GM19043 (cell line): Measurements from ENCODE around the gene SRPK2.
"Not testable (repeated sequence)": the region's sequence is repeated elsewhere in the genome, so short reads cannot be mapped to it uniquely, and the experiment has no call there.

ENCODE experiments used
- ATAC-seq: cut with Tn5 transposase; IDR thresholded peaks from one replicate; pipeline ENCODE4 v1.9.1; 2021; ENCODE audit warnings: low read depth; ENCODE audit not compliant: unreplicated experiment

Gene SRPK2

GRCh38 chr7:105377903-105378302, 10.8 kb downstream of the SRPK2 start:
- ATAC-seq: no peak

DNA sequence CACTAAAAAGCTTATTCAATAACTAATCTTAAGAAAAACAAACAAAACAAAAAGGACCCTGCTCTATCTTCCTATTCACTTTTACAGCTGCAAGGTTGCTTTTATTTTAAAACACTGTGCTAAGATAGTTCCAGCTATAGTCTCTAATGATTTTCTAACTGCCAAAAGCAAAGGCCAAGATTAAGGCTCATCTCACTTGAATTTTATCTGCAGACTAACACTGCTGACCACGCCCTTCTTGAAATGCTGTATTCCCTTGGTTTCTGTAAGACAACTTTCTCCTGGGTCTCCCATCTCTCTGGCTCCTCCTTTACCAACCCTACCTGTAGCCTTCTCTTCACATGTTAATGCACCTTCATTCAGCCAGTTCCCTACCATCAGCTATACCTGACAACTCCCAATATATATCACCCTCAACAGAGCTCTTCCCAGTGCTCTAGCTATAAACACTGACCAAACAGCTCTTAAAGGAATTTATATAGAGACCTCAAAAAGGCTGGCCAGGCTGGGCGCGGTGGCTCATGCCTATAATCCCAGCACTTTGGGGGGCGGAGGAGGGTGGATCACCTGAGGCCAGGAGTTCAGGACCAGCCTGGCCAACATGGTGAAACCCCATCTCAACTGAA, 11.7 kb downstream of the SRPK2 start:
- no peak for ATAC-seq

DNA sequence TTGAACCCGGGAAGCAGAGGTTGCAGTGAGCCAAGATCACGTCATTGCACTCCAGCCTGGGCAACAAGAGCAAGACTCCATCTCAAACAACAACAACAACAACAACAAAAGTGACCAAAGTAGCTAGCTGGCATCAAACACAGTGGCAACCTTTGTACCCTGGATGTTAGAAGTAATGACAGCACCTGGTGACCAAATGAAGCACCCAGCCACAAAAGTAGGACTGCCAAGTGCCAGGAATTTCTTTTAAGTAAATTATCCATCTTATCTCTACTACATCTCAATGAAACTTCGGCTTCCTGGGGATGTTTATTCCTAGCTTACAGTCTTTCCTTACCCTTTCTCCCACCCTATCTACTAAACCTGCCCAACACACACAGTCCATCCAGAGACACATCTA, 18.8 kb downstream of the SRPK2 start:
- ATAC-seq: no peak

- no peak for ATAC-seq
These were observed 21.3 kb downstream of the SRPK2 start for GRCh38 chr7:105367458-105367857.

- ATAC-seq: no peak
These were observed 22.9 kb downstream of the SRPK2 start for GRCh38 chr7:105365541-105366534.

DNA sequence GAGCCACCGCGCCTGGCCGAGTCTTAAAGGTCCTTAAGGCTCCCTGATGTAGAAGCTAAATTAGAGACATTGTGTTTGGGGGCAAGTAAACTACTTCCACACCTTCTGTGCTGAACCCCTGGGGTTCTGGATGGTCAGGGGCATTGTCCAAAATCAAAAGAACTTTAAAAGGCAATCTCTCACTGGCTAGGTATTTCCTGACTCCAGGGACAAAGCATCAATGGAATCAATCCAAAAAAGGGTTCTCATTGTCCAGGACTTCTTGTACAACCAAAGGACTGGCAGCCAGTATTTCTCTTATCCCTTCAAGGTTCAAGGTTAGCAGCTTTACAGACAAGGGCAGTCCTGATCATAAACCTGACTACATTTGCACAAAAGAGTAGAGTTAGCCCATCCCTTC, 24.0 kb downstream of the SRPK2 start:
- ATAC-seq: no peak

- not testable (repeated sequence) for ATAC-seq
These were observed 25.1 kb downstream of the SRPK2 start for GRCh38 chr7:105363657-105364056.

DNA sequence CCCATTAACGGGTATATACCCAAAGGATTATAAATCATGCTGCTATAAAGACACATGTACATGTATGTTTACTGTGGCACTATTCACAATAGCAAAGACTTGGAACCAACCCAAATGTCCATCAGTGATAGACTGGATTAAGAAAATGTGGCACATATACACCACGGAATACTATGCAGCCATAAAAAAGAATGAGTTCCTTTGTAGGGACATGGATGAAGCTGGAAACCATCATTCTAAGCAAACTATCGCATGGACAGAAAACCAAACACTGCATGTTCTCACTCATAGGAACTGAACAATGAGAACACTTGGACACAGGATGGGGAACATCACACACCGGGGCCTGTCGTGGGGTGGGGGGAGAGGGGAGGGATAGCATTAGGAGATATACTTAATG, 26.0 kb downstream of the SRPK2 start:
- not testable (repeated sequence) for ATAC-seq

GRCh38 chr7:105361995-105362394, 26.7 kb downstream of the SRPK2 start:
- not testable (repeated sequence) for ATAC-seq

DNA sequence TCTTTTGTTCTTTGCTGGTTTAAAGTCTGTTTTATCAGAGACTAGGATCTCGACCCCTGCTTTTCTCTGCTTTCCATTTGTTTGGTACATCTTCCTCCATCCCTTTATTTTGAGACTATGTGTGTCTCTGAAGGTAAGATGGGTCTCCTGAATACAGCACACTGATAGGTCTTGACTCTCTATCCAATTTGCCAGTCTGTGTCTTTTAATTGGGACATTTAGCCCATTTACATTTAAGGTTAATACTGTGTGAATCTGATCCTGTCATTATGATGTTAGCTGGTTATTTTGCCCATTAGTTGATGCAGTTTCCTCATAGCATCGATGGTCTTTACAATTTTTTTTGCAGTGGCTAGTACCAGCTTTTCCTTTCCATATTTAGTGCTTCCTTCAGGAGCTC, 28.6 kb downstream of the SRPK2 start:
- not testable (repeated sequence) for ATAC-seq

DNA sequence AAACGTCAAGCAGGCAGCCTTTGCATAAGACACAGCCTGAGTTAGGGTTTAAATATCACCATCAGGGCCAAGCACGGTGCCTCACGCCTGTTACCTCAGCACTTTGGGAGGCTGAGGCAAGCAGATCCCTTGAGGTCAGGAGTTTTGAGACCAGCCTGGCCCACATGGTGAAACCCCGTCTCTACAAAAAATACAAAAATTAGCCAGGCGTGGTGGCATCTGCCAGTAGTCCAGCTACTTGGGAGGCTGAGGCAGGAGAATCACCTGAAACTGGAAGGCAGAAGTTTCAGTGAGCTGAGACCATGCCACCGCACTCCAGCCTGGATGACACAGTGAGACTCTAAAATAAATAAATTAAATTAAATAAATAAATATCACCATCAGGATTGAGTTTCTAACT, 33.0 kb downstream of the SRPK2 start:
- no peak for ATAC-seq

- no peak for ATAC-seq
These were observed 34.3 kb downstream of the SRPK2 start for GRCh38 chr7:105354383-105354782.

DNA sequence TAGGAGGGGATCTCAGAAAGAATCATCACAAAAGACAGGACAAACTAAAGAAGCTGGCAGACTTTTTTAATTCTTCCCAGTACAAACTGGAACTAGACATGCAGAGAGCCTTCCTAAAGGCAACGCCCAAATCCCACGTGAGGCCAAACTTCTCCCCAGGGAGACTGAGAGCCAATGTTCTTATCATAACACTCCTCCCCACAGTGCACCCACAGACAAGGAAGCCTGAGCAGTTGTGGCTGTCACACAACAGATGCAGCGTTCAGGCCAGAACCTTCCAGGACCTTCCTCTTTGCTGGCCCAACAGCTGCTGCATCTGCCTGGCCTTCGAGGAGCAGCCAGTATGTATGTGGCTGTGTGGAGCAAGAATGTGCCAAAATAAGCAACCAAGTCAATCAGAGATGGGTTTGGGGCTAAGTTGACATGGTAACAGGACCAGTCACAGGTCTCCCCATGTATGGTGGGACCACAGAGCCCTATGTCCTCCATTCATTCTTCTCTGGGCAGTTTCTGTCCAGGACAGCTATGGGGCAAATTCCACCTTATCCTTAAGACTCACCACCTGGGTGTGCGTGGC, 34.9 kb downstream of the SRPK2 start:
- peak; percentile 29 for ATAC-seq

DNA sequence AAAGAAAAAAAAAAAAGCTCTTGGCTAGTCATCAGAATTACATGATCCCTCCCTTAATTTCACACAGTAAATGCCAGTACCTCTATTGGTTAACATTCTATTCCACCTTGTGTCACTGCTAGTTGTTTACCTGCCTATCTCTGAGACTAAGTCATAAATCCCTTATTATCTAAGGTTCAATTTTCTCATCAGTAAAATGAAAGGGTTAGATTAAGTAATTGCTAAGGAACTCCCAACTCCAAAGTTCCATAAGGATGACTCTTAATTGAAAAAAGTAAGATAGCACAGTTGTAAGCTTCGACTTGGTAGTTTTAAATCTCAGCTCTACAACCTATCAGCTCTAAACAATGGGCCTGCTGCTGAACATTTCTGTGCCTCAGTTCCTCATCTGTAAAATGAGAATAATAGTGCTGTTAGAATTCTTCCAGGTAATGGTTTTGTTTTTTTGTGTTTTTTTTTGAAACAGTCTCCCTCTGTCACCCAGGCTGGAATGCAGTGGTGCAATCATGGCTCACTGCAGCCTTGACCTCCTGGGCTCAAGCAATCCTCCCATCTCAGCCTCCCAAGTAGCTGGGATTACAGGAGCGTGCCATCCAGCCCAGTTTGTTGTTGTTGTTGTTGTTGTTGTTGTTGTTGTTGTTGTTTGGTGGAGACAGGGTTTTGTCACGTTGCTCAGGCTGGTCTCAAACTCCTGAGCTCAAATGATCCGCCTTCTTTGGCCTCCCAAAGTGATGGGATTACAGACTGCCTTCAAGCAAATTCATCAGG, 35.6 kb downstream of the SRPK2 start:
- no peak for ATAC-seq

- peak; percentile 90 for ATAC-seq
These were observed 36.6 kb downstream of the SRPK2 start for GRCh38 chr7:105352018-105352612.

- no peak for ATAC-seq
These were observed 37.8 kb downstream of the SRPK2 start for GRCh38 chr7:105350906-105351305.

DNA sequence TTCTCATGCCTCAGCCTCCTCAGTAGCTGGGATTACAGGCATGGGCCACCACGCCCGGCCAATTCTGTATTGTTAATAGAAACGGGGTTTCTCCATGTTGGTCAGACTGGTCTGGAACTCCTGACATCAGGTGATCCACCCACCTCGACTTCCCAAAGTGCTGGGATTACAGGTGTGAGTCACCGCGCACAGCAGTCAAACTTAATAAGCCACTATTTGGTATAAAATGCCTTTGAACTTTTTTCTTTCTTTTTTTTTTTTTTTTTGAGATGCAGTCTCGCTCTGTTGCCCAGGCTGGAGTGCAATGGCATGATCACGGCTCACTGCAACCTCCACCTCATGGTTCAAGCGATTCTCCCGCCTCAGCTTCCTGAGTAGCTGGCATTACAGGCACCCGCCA, 40.5 kb downstream of the SRPK2 start:
- ATAC-seq: not testable (repeated sequence)

DNA sequence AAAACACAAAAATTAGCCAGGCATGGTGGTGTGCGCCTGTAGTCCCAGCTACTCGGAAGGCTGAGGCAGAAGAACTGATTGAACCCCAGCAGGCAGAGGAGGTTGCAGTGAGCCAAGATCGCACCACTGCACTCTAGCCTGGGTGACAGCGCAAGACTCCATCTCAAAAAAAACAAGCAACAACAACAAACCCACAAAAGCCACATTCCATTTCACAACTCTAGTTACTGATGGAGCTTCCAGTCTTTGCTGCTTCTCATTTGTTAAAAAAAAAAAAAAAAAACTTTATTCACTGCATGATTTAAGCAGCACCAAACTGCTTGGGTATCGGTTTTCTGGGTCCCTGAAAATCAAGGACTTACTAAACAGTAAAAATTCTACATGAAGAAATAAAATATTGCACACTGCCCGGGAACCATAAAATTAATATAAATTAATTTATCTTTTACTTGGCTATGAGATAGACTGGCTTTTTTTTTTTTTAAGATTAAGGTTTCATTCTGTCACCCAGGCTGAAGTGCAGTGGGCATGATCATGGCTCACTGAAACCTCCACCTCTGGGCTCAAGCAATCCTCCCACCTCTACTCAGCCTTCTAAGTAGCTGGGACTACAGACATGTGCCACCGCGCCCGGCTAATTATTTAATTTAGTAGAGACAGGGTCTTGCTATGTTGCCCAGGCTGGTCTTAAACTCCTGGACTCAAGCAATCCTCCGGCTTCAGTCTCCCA, 42.0 kb downstream of the SRPK2 start:
- ATAC-seq: no peak

- ATAC-seq: no peak
These were observed 42.6 kb downstream of the SRPK2 start for GRCh38 chr7:105346138-105346537.

DNA sequence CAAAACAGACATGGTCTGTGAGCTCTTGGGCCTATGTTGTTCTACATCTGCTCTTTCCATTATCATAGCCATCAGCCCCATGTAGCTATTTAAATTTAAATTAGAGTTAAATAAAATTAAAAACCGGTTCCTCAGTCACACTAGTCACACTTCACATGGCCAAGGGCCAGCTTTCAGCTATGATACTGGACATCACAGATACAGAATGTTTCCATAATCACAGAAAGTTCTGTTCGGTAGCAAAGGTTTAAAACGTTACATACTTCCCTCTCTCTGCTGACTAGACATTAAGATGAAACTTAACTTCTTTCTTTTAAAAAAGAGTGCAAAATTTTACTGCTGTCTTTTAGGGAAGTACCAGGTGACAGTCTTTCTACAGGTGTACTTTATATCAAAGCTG, 43.0 kb downstream of the SRPK2 start:
- no peak for ATAC-seq
